ENCODE results near the gene RETREG3.
"Not testable (repeated sequence)": the region's sequence is repeated elsewhere in the genome, so short reads cannot be mapped to it uniquely, and the experiment has no call there.

The RETREG3 gene

DNA sequence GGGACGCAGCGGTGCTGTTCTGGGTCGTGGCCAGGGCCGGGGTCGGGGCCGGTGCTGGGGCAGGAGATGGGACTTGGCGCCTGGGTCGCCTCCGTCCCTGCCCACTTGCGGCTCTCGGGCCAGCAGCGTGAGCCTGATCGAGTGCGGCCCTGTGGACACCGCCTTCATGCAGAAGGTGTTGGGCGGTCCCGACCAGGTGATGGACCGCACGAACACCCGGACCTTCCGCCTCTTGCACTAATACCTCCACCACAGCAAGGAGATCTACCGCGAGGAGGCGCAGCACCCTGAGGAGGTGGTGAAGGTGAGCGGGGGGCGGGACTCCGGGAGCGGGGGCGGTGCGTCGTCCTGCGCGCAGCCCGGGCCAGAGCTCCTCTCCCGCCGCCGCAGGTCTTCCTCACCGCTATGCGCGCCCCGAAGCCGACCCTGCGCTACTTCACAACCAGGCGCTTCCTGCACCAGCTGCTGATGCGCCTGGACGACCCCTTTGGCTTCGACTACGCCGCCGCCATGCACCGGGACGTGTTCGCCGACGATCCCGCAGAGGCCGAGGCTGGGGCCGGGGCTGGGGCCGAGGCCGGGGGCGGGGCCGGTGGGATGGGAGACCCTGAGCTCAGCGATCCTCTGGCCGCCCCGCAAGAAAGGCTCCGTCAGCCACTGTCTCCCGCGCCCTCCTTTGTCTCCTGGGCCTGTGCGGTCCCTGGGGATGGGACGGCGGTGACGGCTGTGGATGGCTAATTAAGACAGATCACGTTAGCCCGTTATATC, 60.9 kb downstream of the RETREG3 start:
- TF ChIP-seq, protein P1, sequence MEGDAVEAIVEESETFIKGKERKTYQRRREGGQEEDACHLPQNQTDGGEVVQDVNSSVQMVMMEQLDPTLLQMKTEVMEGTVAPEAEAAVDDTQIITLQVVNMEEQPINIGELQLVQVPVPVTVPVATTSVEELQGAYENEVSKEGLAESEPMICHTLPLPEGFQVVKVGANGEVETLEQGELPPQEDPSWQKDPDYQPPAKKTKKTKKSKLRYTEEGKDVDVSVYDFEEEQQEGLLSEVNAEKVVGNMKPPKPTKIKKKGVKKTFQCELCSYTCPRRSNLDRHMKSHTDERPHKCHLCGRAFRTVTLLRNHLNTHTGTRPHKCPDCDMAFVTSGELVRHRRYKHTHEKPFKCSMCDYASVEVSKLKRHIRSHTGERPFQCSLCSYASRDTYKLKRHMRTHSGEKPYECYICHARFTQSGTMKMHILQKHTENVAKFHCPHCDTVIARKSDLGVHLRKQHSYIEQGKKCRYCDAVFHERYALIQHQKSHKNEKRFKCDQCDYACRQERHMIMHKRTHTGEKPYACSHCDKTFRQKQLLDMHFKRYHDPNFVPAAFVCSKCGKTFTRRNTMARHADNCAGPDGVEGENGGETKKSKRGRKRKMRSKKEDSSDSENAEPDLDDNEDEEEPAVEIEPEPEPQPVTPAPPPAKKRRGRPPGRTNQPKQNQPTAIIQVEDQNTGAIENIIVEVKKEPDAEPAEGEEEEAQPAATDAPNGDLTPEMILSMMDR (IDR thresholded peaks at IDR 0.05; ENCODE audit: insufficient read depth, low read depth, low read length, missing control alignments) = peak; percentile 70
- peak overlapping the region; percentile 50 for H3K4me3 ChIP-seq (ENCODE audit: low read depth, low read length)
- peak; percentile 89 for DNase-seq (ENCODE audit: low read depth)

DNA sequence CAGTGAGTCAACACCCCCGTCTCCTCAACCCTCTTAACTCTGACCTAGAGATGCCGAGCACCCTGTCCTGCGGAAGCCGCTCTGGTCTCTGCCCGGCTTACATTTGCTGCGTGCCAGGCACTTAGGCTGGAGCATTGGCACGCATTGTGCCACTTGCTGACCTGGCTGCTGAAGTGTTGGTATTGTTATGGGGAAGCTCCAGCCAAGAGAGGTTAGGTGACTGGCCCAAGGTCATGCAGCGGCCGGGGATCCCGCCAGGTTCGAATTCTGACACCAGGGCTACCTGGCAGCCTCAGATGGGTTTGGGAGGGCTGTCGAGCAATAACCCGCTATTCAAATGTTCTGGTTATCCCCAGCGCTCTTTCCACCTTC, 61.5 kb downstream of the RETREG3 start:
- no peak for DNase-seq (ENCODE audit: low read depth)
- TF ChIP-seq, protein P1 (IDR thresholded peaks at IDR 0.05; ENCODE audit: insufficient read depth, low read depth, low read length, missing control alignments) = no peak
- H3K4me3 ChIP-seq (ENCODE audit: low read depth, low read length) = no peak overlapping the region; the same call in 1 of the 2 replicates

DNA sequence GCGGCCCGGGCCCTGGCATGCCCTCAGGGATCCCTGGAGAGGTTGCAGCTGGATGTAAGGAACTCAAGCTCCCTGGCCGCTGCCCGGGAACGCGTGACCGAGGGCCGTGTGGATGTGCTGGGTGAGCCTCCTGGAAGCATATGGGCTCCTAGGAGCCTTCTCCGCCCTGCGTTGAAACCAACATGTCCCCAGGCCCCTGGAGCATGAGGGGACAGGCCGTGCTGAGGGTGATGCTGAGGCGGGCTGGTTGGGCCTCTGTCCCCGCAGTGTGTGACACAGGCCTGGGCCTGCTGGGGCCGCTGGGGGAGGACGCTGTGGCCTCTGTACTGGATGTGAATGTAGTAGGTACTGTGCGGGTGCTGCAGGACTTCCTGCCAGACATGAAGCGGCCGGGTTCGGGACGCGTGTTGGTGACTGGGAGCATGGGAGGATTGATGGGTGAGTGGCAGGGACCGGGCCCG, 62.1 kb downstream of the RETREG3 start:
- TF ChIP-seq, protein P1 (IDR thresholded peaks at IDR 0.05; ENCODE audit: insufficient read depth, low read depth, low read length, missing control alignments) = no peak
- no peak overlapping the region for H3K4me3 ChIP-seq (ENCODE audit: low read depth, low read length)
- no peak for DNase-seq (ENCODE audit: low read depth)

DNA sequence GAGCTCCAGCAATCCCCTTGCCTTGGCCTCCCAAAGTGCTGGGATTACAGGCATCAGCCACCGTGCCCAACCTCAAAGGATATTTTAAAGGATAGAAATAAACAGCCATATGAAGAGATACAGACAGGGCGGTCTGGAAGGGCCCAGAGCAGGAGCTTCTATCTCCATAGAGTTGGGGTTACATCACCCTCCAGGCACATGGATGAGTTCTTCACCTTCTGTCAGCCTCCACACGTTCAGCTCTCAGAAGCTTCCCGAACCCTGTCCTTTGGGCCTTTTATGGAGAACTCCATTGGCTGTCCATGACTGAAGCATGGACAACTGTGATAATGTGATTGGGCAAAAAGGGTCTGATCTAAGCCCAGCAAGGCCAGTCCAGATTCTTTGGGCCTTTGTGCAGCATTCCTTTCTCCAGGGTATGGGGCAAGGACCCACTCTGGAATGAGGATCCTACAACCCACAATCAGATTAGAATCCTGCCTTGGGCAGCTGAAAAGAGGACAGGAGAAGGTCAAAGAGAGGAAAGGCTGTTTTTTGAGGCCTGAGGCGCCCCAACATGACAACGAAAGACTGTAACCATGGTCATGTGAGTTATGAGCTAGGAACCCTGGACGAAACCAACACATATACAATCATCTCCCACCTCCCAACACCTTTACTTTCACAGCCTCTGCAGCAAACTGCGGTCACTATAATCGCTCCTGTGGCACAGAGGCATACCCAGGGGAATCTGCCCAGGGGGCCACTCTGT, 63.2 kb downstream of the RETREG3 start:
- not testable (repeated sequence) for H3K4me3 ChIP-seq (ENCODE audit: low read depth, low read length); DNase-seq (ENCODE audit: low read depth)

DNA sequence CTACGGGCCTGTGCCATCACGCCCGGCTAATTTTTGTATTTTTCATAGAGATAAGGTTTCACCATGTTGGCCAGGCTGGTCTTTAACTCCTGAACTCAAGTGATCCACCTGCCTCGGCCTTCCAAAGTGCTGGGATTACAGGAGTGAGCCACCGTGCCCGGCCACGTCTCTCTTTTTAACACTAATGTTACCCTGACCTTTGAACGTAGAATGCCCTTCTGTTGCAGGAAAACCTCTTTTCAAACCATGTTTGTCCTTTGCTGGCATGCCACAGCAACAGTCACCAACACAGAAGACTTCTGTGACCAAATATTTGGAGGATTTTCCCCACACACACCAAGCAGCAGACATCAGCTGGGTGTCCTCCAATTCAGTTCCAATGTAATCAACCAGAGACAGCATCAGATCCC, 64.3 kb downstream of the RETREG3 start:
- TF ChIP-seq, protein P1 (IDR thresholded peaks at IDR 0.05; ENCODE audit: insufficient read depth, low read depth, low read length, missing control alignments) = no peak
- no peak overlapping the region for H3K4me3 ChIP-seq (ENCODE audit: low read depth, low read length)
- no peak for DNase-seq (ENCODE audit: low read depth)

DNA sequence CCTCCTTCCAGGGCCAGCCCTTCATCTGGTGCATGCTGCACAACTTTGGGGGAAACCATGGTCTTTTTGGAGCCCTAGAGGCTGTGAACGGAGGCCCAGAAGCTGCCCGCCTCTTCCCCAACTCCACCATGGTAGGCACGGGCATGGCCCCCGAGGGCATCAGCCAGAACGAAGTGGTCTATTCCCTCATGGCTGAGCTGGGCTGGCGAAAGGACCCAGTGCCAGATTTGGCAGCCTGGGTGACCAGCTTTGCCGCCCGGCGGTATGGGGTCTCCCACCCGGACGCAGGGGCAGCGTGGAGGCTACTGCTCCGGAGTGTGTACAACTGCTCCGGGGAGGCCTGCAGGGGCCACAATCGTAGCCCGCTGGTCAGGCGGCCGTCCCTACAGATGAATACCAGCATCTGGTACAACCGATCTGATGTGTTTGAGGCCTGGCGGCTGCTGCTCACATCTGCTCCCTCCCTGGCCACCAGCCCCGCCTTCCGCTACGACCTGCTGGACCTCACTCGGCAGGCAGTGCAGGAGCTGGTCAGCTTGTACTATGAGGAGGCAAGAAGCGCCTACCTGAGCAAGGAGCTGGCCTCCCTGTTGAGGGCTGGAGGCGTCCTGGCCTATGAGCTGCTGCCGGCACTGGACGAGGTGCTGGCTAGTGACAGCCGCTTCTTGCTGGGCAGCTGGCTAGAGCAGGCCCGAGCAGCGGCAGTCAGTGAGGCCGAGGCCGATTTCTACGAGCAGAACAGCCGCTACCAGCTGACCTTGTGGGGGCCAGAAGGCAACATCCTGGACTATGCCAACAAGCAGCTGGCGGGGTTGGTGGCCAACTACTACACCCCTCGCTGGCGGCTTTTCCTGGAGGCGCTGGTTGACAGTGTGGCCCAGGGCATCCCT, 65.7 kb downstream of the RETREG3 start:
- no peak for DNase-seq (ENCODE audit: low read depth)
- no peak overlapping the region for H3K4me3 ChIP-seq (ENCODE audit: low read depth, low read length)
- TF ChIP-seq, protein P1 (IDR thresholded peaks at IDR 0.05; ENCODE audit: insufficient read depth, low read depth, low read length, missing control alignments) = no peak
